Motor neuron (in vitro differentiated cells): ENCODE data around the gene TAS2R16. TPM values are rescaled to one million over a fixed set of nuclear protein-coding genes. Genes with fewer than 3 reads are reported as not detected.
A peak's percentile ranks its signal among the peaks of the same experiment; 100 is the strongest.

Source experiments
- ATAC-seq, 8 experiments: fragments of 200-7000 bp; cut with Tn5 transposase; replicated peaks in 6 of 8; 2 replicates each; pipeline ENCODE4 v1.8.0; 2021; ENCODE audit warnings: mild to moderate bottlenecking in 8 of 8, moderate library complexity in 8 of 8
- H3K27ac ChIP-seq, 2 donors: fragments of 250-450 bp; sonication (Bioruptor Pico); 2 replicates each; pipeline ENCODE4 v1.9.0; 2021; ENCODE audit warnings: antibody characterized with exemption in 2 of 2, mild to moderate bottlenecking in 2 of 2, moderate library complexity in 1 of 2
- H3K4me1 ChIP-seq, 2 donors: fragments of 250-450 bp; sonication (Bioruptor Pico); replicated peaks in 1 of 2; 2 replicates each; pipeline ENCODE4 v1.6.1; 2021; ENCODE audit warnings: antibody characterized with exemption in 2 of 2, mild to moderate bottlenecking in 2 of 2, moderate library complexity in 1 of 2
- H3K4me3 ChIP-seq, 5 donors: fragments of 250-450 bp; sonication (Bioruptor Pico); 2 replicates each; pipeline ENCODE4 v1.9.0; 2021; ENCODE audit warnings: antibody characterized with exemption in 5 of 5, mild to moderate bottlenecking in 5 of 5, moderate library complexity in 4 of 5
- WGBS, 10 experiments: fragments of 450-650 bp; shearing (Covaris generic); methylation state at CpG; one replicate each; pipeline ENCODE4 v1.0.0; 2022; 5-methylcytosine and 5-hydroxymethylcytosine counted together
- in situ Hi-C, 9 experiments: fragments of 400-800 bp; cut with MboI; loops; one replicate each; pipeline ENCODE4 v1.15.0; 2021; ENCODE audit warnings: low sequenced_read_pairs in 9 of 9, low pct_unique_long_range_greater_than_20kb in 2 of 9; ENCODE audit not compliant: unreplicated experiment in 9 of 9
- total RNA-seq, 8 experiments: library from RNA; unstranded; fragments of 300-600 nt; gene quantifications; 2 replicates each; pipeline versions ENCODE4 v1.2.3 to v1.2.4, GENCODE V29; 2022

The TAS2R16 gene
- total RNA-seq, 8 experiments from 2014 or later: 0.38 TPM; not detected in 7

DNA sequence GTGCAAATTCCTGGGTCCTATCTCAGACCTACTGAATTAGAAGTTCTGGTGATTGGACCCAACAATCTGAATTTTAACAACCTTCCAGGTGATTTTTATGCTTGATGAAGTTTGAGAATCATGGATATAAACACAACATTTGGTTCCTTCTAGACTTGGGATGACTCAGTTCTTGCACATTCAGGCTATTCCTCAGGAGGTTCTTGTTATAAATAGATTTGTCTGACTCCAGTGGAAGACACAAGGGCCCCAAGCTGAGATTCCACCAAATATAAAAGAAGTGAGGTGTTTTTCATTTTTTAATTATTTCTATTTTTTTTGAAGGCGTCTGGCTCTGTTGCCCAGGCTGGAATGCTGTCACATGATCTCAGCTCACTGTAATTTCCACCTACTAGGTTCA lies 9.4 kb upstream of the TAS2R16 start:
- no peak for ATAC-seq
- in situ Hi-C loops: no loop called here
- 0 to 100% (median 67%) methylated on average over 1 of the region's 1 CpG; no CpG with 5 or more reads in 3 of the 10 experiments for WGBS, 10 experiments
- Histone ChIP-seq H3K27ac (no peak overlapping the region), H3K4me3 (no peak overlapping the region), H3K4me1 (peaks cover 2 to 5% of the 10 kb centered on the region in 2 donors)

DNA sequence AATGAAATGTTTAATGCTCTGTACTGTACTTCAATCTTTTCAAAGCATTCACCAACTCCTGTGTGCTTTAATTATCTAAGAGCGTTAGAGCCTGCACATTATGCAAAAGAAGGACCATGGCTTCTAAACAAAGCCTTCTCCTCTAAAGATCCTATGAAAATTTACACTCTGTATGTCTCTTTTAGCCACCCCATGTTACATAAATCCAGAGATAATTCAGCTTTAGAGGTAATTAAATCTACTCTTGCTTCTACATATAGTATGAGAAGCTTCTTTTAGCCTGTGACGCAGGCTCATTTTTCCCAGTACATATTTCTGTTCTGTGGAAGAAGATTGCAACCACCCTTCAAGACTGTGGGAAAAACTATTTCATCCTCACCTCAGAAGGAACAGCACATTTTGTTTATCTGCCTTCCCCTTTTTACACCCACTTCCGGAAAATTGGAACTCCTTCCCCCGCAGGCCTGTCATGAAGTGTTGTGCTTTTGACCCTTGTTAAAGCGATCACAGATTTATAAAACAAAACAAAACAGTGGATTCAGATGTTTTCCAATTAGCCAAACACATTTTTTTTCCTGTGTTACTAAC lies 8.1 kb upstream of the TAS2R16 start:
- WGBS, 10 experiments: 6 to 95% (median 88%) methylated on average over 4 to 5 of the region's 5 CpGs

DNA sequence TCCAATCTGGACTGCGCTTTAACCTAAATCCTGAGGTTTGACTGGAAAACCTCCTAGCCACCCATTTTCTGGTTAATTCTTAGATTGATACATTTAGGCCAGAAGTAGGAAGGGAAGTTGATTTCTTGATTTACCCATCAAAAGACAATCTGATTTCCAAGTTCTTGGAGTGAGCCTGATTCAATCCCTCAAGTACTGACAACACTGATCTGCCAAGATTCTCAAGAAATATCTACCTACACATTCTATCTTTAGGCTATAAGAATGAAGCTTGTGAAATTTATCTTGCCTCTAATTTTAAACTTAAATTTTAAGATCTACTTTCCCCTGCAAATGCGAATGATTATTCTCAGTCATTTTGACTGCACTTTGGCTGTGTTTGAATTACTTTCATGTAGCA lies 5.9 kb downstream of the TAS2R16 start:
- ATAC-seq: no peak
- no peaks in the 10 kb centered on the region for H3K4me1 ChIP-seq
- 36 to 100% (median 72%) methylated on average over 1 to 2 of the region's 2 CpGs; no CpG with 5 or more reads in 1 of the 10 experiments for WGBS, 10 experiments
- H3K27ac ChIP-seq: no peak overlapping the region
- in situ Hi-C loops: no loop called here
- H3K4me3 ChIP-seq: no peak overlapping the region

More for the DNA sequence above, 8.1 kb upstream of the TAS2R16 start:
- H3K27ac ChIP-seq: no peak overlapping the region
- H3K4me3 ChIP-seq: no peak overlapping the region
- in situ Hi-C loops: no loop called here
- no peak for ATAC-seq
- H3K4me1 ChIP-seq: peaks cover 2 to 5% of the 10 kb centered on the region in 2 donors

DNA sequence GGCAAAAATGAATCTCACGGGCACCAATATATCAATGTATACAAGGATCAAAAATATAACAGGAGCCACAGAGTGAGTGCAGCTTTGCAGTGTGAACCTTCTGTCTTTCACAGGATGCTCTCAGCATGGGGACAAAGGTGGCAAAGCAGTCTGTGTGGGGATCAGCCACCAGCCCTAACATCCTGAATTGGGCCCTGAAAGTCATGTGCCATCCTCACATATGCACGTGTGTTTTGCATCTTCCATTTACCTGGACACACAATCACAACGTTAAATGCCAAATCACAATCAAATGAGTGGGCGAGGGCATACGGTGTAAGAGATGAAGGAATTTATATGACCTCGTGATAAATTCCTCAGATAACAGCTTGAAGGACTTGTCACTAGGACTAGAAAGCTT lies 6.5 kb downstream of the TAS2R16 start:
- Histone ChIP-seq H3K4me3 (no peak overlapping the region), H3K27ac (no peak overlapping the region), H3K4me1 (no peaks in the 10 kb centered on the region)
- no peak for ATAC-seq
- 0 to 100% (median 87%) methylated on average over 1 to 6 of the region's 6 CpGs; no CpG with 5 or more reads in 4 of the 10 experiments for WGBS, 10 experiments
- in situ Hi-C loops: no loop called here

DNA sequence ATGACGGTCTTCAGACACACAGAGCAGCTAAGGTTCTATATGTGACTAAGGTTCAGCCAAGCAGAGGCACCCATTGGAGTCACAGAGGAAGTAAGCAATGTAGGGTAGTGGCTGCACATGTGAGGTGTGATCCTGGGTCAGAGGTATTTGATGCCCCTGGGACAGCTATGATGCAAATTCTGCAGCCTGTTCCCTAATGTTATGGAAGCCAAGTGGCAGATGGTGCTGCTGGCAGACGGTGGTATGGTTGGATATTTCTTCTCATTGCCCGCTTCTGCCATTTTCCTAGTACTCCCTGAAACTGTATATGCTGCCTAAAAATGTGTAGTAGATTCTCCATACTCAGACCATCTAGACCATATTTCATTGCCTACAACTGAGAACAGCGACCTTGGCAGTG lies 7.2 kb downstream of the TAS2R16 start:
- WGBS, 10 experiments: 0 to 71% (median 40%) methylated on average over 1 to 4 of the region's 4 CpGs; no CpG with 5 or more reads in 3 of the 10 experiments
- Histone ChIP-seq H3K4me3 (no peak overlapping the region), H3K4me1 (no peaks in the 10 kb centered on the region), H3K27ac (no peak overlapping the region)
- no peak for ATAC-seq
- in situ Hi-C loops: no loop called here

DNA sequence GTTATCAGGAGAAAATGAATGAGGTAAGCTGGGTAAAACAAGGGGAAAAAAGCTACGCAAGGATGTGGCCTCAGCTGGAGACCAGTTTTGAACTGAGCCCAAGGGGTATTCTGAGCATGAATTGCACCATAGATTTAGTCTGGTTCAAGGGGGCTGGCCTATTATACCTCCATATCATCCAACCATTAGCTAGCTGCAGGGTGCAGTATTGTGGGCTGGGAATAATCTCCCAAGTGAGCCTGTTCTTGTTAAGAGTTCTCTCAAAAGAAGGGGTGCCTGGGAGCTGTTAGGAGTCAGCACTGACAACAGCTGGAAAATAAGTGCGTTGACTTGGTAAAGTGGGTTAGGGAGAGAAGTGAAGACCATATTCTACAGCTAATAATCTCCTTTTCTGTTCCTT lies 8.0 kb downstream of the TAS2R16 start:
- WGBS, 10 experiments: 0 to 100% (median 100%) methylated on average over 1 to 2 of the region's 2 CpGs; no CpG with 5 or more reads in 2 of the 10 experiments
- in situ Hi-C loops: no loop called here
- no peak for ATAC-seq
- no peak overlapping the region for H3K4me3 ChIP-seq
- H3K4me1 ChIP-seq: no peaks in the 10 kb centered on the region
- no peak overlapping the region for H3K27ac ChIP-seq

DNA sequence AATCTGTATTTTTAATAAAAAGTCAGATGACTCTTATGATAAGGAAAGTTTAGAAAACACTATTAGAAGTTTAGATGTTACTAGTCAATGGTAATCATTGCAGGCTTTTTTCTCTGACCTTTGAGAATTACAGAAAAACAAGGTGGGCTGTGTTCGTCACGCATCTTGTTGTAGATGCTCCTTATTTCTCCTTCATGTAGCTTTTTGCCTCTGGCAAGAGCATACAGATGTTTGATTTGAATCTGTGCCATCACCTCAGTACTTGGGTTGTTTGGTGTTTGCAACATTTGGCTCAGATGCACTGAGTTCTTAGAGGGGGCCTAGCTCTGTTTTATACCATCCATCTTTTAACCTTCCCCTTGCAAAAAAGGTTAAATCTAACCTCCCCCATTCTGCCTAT lies 11.5 kb downstream of the TAS2R16 start:
- H3K4me1 ChIP-seq: no peaks in the 10 kb centered on the region
- no peak for ATAC-seq
- in situ Hi-C loops: no loop called here
- 20 to 100% (median 100%) methylated on average over 1 to 2 of the region's 2 CpGs; no CpG with 5 or more reads in 2 of the 10 experiments for WGBS, 10 experiments
- no peak overlapping the region for H3K27ac ChIP-seq
- no peak overlapping the region for H3K4me3 ChIP-seq

DNA sequence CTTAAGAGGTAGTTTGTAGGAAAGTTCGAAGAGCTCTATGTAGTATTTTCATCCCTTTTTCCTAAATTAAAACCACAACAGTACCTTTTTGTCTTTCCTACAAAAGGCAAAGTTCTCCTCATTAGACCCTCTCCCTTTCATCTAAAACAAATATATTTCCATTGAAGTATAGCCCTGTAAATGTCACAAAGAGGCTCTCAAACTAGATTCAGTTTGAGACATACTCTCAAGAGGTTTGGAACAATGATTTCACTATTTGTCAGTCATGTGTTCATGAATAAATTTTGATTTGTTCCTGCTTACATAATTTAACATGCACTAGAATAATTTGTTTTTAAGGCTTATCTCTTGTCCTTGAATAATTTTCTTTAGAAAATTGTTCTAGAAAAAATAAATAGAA lies 12.2 kb downstream of the TAS2R16 start:
- 0 to 100% (median 75%) methylated on average over 1 of the region's 1 CpG; no CpG with 5 or more reads in 1 of the 10 experiments for WGBS, 10 experiments
- H3K4me3 ChIP-seq: no peak overlapping the region
- no peak for ATAC-seq
- no peaks in the 10 kb centered on the region for H3K4me1 ChIP-seq
- no peak overlapping the region for H3K27ac ChIP-seq
- in situ Hi-C loops: no loop called here

DNA sequence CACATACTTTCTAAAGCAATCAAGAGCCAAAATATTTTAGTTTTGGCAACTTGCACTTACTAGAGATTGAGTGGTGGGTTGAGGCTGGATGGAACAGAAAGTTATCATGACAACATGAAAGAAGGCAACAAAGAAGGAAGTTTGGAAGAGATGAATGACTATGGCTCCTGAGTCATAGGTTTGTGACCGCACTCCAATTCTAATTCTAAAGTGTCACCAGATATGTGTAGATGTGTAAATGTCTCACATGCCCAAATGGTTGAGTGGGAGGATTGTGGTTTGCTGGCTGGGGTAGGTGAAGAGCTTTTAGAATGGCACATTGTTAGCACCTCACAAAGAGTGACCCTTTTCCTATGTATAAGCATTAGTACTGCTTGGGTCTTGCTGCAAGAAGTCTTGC lies 20.2 kb downstream of the TAS2R16 start:
- Histone ChIP-seq H3K4me1 (peaks cover 5 to 12% of the 10 kb centered on the region in 2 donors), H3K4me3 (no peak overlapping the region), H3K27ac (no peak overlapping the region)
- peak in 1 of 8 experiments; percentile 14 for ATAC-seq
- 0 to 80% (median 27%) methylated on average over 1 of the region's 1 CpG; no CpG with 5 or more reads in 4 of the 10 experiments for WGBS, 10 experiments
- in situ Hi-C loops: no loop called here

DNA sequence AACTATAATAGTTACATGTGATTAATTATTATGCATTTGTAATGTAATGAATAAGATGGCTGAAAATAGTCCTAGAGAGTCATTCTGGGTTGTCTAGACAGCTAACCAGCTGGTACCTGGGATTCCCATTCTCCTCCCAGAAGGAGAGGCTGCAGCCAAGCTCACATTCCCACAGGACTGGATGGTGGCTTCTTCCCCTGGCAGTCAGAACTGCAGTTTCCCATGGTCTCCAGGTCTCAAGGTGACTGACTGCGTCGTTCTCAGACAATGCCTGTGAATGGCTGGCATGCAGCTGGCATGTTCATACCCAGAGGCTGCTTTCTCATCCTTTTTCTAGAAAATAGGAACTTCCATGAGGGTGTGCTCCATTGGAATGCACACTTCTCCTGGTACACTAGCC lies 21.3 kb downstream of the TAS2R16 start:
- H3K27ac ChIP-seq: no peak overlapping the region
- WGBS, 10 experiments: 0 to 93% (median 80%) methylated on average over 2 of the region's 2 CpGs; no CpG with 5 or more reads in 6 of the 10 experiments
- in situ Hi-C loops: no loop called here
- no peak overlapping the region for H3K4me3 ChIP-seq
- H3K4me1 ChIP-seq: peaks cover 5 to 12% of the 10 kb centered on the region in 2 donors
- ATAC-seq: peak in 1 of 8 experiments; percentile 12

DNA sequence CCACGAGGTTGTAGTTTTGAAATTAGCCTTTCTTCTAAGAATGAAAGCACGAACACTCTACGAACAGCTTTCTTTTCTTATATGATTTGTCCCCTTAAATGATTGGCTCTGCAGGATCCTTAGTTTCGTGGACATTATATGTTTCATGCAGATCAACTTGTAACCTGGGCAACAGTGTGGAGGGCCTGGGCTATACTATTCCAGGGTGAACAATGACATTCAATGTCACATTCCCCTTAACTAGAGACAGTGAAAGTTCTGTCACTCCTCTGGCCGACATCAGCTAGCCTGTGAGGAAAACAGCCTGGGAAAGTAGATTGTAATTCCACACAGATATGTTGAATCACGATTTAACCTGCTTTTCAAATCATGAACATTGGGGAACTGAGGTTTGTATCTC lies 23.4 kb downstream of the TAS2R16 start:
- in situ Hi-C loops: no loop called here

DNA sequence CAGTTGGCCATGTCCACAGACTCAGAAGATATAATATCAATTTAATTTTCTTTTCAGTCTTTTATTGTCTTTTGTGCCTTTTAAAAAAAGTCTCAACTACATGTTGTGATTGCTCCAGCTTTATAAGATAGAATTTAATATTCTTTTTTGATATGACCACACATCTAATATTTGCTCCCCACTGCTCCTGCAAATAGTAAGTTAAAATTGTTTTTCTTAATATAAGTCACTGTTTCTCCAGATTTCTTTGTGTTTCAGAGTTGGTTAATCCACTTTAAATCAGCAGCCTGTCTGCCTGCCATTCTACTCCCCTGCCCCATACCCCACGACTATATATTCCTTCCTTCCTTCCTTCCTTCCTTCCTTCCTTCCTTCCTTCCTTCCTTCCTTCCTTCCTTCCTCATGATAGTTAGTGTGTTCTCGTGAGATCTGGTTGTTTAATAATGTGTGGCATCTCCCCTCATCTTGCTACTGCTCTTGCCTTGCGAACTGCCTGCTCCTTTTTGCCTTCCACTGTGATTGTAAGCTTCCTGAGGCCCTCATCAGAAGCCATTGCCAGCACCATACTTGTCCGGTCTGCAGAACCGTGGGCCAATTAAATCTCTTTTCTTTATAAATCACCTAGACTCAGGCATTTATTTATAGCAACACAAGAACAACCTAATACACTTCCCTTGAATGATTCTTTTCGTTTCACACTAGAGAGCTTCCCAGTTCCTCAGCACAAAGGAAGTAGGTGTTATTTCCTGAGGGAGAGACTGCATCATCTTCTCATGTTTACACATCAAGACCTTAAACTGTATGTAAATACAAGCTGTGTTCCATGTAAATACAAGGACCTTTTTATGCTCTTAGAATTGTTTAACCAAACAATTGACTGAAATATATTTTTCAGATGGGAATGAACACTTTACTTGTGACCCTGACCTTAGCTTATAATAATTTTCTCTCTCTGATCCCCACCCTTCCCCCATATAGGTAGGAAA lies 24.5 kb downstream of the TAS2R16 start:
- WGBS, 10 experiments: 0 to 100% (median 43%) methylated on average over 1 to 4 of the region's 6 CpGs; no CpG with 5 or more reads in 2 of the 10 experiments
- peak in 2 of 8 experiments; percentile 26 to 47 for ATAC-seq
- in situ Hi-C loops: no loop called here
- peaks cover 11 to 15% of the 10 kb centered on the region in 2 donors for H3K4me1 ChIP-seq
- H3K27ac ChIP-seq: peak overlapping the region; percentile 43 to 48
- H3K4me3 ChIP-seq: no peak overlapping the region

More for the DNA sequence above, 23.4 kb downstream of the TAS2R16 start:
- peak overlapping the region; percentile 68 to 75 for H3K27ac ChIP-seq
- 0 to 36% (median 18%) methylated on average over 2 to 6 of the region's 6 CpGs for WGBS, 10 experiments
- peak in 5 of 8 experiments; percentile 90 to 98 (median 93) for ATAC-seq
- peaks cover 11 to 15% of the 10 kb centered on the region in 2 donors for H3K4me1 ChIP-seq
- H3K4me3 ChIP-seq: peak overlapping the region in 1 of 5 donors; percentile 2

DNA sequence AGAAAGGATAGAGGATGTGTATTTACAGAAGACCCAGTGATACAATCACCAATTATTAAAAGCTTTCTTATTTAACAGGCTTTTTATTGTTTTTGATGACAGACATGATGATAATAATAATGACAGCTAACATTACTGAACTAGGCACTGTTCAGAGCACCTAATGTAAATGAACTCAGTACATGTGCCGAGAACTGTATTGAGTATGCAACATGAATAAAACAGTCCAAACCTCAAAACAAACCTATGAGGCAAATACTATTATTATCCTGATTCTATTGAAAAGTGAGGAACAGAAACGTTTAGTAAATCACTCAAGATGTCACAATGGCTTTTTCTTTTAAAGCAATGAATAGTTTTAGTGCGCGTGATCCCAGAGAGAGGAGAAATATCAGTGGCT lies 27.1 kb downstream of the TAS2R16 start:
- no peak overlapping the region for H3K27ac ChIP-seq
- H3K4me1 ChIP-seq: peaks cover 16 to 23% of the 10 kb centered on the region in 2 donors
- 30 to 75% (median 34%) methylated on average over 1 to 4 of the region's 4 CpGs; no CpG with 5 or more reads in 1 of the 10 experiments for WGBS, 10 experiments
- ATAC-seq: peak in 3 of 8 experiments; percentile 36 to 51 (median 44)
- H3K4me3 ChIP-seq: no peak overlapping the region
- in situ Hi-C loops: no loop called here
